Ascending aorta (tissue), 2 donors: ENCODE measurements around the gene B3GALT6. TPM values are rescaled to one million over a fixed set of nuclear protein-coding genes. Genes with fewer than 3 reads are reported as not detected.

Experiments
- DNase-seq, 2 donors: peaks; one replicate each; pipeline ENCODE4 v3.0.0-alpha.2; 2019; ENCODE audit warnings: low spot score in 2 of 2
- H3K27ac ChIP-seq, 2 donors: fragments of 200-600 bp; sonication (generic); one replicate each; pipeline ENCODE4 v1.5.1; 2016 to 2017; ENCODE audit warnings: mild to moderate bottlenecking in 1 of 2
- H3K27me3 ChIP-seq: fragments of 200-600 bp; sonication (generic); one replicate; pipeline ENCODE4 v1.5.1; 2017
- H3K36me3 ChIP-seq, 2 donors: fragments of 200-600 bp; sonication (generic); one replicate each; pipeline ENCODE4 v1.5.1; 2016
- H3K4me1 ChIP-seq, 2 donors: fragments of 200-600 bp; sonication (generic); one replicate each; pipeline ENCODE4 v1.5.1; 2016 to 2017; ENCODE audit warnings: mild to moderate bottlenecking in 1 of 2
- H3K4me3 ChIP-seq, 2 donors: fragments of 200-600 bp; sonication (generic); one replicate each; pipeline ENCODE4 v1.5.1; 2016 to 2017; ENCODE audit warnings: mild to moderate bottlenecking in 1 of 2
- H3K9me3 ChIP-seq, 2 donors: fragments of 200-600 bp; sonication (generic); one replicate each; pipeline ENCODE4 v1.5.1; 2016
- intact Hi-C: fragments of 100-400 bp; cut with DNase I; formaldehyde crosslinking; loops from one replicate; pipeline ENCODE4 v1.15.1; 2023
- total RNA-seq: library from RNA; depleted of rRNA; stranded (reverse); fragments of >200 nt; gene quantifications from one replicate; pipeline ENCODE4 v1.1.0, GENCODE V29; 2016
- TF ChIP-seq, protein P1 (sequence below), 3 experiments: fragments of 200-600 bp in 2 of 3; fragments of 450-650 bp in 1 of 3; sonication (generic) in 2 of 3; IDR thresholded peaks; one replicate each; pipeline ENCODE4 v1.5.1; 2016 to 2019; ENCODE audit warnings: antibody characterized with exemption in 3 of 3, mild to moderate bottlenecking in 1 of 3, moderate library complexity in 1 of 3

The B3GALT6 gene
- total RNA-seq, 1 donor from 2014 or later, result 94.9 TPM

DNA sequence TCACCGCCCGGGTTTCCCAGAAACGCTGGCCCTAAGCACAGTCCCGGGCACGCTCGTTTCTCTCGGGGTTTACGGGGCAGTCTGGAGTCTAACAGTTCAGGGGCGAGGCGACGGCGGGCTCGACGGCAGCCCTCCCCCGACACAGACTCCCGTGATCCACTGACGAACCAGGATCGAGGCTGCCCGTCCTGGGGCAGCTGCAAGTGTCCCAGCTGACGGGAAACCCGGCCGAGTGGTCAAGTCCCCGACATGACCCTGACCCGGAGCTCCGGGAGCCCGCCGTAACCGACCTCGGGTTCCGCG lies 41.1 kb downstream of the B3GALT6 start:
- intact Hi-C loops, result loop anchor here (1.0 to 2.0 kb wide), 4 partner anchors 40 to 157 kb away; partner anchors contain the start of genes AURKAIP1, B3GALT6, C1orf159 and MRPL20
- peak overlapping the region; percentile 67 to 74 for H3K27ac ChIP-seq

DNA sequence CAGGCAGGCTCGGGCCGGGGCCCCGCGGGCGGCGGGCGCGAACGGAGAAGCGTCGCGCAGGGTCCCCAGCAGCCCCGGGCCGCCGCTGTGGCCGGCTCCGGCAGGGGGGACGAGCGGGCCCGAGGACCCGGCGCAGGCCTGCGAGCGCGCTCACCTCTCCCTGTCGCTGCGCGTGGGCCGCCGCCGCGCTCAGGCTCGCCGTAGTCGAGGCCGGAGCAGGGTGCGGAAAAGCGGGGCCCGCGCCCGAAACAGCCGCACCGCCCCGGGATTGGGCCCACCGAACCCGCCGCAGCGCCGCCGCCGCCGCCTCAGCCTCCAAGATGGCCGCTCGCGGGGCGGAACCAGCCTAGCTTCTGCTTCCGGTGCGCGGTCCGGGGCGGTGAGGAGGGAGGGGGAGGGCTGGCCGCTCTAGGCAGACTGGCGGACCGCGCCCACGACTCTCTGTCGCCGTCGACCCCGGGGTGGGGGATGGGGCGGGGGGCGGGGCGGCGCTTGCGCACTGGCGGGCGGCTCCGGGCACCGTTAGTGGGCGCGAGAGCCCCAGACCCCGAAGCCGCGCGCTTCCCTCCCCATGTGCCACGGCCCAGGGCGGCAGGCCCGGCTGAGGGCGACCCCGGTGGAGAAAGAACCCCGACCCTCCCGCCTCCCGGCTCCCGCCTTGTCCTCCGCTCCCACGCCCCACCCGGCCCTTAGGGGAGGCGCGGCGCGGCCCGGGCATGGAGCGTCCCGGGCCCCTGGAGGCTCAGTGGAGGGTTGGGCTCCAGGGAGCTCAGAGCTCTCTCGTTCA lies 41.7 kb downstream of the B3GALT6 start, which contains the start of gene UBE2J2:
Gene UBE2J2 (minus strand): TSS at position 343 of the 787 bp plus-strand sequence. CDS start 5,862 bp downstream, outside the sequence.
- intact Hi-C loops, result loop anchor here (1.0 to 2.0 kb wide), 5 partner anchors 31 to 157 kb away; partner anchors contain the start of genes AURKAIP1, B3GALT6, C1orf159 and MRPL20
- DNase-seq, result peak; percentile 79 to 97
- H3K4me1 ChIP-seq, result peaks cover 29 to 39% of the 10 kb centered on the region in 2 donors

More for the DNA sequence above, 41.1 kb downstream of the B3GALT6 start:
- H3K4me1 ChIP-seq, result peaks cover 29 to 39% of the 10 kb centered on the region in 2 donors
- peak in 1 of 2 donors; percentile 61 for DNase-seq
- H3K36me3 ChIP-seq, result no peaks in the 10 kb centered on the region
- no peaks in the 10 kb centered on the region for H3K9me3 ChIP-seq
- peak overlapping the region; percentile 97 to 98 for H3K4me3 ChIP-seq
- no peaks in the 10 kb centered on the region for H3K27me3 ChIP-seq
- TF ChIP-seq, protein P1, sequence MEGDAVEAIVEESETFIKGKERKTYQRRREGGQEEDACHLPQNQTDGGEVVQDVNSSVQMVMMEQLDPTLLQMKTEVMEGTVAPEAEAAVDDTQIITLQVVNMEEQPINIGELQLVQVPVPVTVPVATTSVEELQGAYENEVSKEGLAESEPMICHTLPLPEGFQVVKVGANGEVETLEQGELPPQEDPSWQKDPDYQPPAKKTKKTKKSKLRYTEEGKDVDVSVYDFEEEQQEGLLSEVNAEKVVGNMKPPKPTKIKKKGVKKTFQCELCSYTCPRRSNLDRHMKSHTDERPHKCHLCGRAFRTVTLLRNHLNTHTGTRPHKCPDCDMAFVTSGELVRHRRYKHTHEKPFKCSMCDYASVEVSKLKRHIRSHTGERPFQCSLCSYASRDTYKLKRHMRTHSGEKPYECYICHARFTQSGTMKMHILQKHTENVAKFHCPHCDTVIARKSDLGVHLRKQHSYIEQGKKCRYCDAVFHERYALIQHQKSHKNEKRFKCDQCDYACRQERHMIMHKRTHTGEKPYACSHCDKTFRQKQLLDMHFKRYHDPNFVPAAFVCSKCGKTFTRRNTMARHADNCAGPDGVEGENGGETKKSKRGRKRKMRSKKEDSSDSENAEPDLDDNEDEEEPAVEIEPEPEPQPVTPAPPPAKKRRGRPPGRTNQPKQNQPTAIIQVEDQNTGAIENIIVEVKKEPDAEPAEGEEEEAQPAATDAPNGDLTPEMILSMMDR (IDR thresholded peaks at IDR 0.05), result no peak

DNA sequence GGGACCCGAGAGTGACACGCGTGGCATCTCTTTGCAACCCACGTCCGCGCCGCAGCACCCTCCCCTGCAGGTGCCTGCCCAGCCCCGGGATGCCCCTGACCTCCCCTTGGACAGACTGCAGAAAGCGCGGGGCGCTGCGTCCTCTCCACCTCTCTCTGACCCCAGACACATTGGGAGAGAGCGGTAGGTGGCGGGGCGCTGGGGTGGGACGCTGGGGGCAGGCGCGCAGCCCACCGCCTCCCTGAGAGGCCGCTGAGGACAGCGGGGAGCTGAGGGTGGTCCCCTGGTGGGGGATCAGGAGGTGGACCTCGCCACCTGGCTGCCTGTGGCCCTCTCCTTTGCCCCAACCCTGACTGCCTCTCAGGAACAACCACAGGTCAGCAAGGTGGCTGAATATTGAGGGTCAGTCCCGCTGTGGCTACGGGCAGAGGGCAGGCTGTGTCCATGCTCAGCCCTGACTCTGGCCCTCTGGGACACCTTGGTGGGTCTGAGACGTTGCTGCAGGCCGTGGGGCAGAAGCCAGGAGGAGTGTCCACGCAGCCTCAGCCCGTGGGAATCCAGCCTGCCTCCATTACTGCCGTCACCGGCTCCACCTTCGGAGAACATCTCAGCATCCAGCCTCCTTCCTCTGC lies 42.4 kb downstream of the B3GALT6 start:
- Histone ChIP-seq H3K36me3 (no peaks in the 10 kb centered on the region), H3K4me3 (peak overlapping the region; percentile 97 to 98), H3K9me3 (no peaks in the 10 kb centered on the region), H3K4me1 (peaks cover 29 to 39% of the 10 kb centered on the region in 2 donors), H3K27ac (peak overlapping the region; percentile 67 to 76), H3K27me3 (no peaks in the 10 kb centered on the region)
- TF ChIP-seq, protein P1 (IDR thresholded peaks at IDR 0.05), result no peak
- intact Hi-C loops, result loop anchor here (2.0 kb wide), 1 partner anchor 30 kb away; no protein-coding TSS in a partner anchor
- DNase-seq, result peak in 1 of 2 donors; percentile 59

More for the DNA sequence above, 41.7 kb downstream of the B3GALT6 start, which contains the start of gene UBE2J2:
- Histone ChIP-seq H3K4me3 (peak within 1 kb of the TSS; percentile 97 to 98), H3K9me3 (no peaks in the 10 kb centered on the region), H3K27ac (peak within 1 kb of the TSS; percentile 67 to 76), H3K36me3 (no peaks in the 10 kb centered on the region), H3K27me3 (no peaks in the 10 kb centered on the region)
- TF ChIP-seq, protein P1 (IDR thresholded peaks at IDR 0.05), result peak in 1 of 3 experiments; percentile 12

DNA sequence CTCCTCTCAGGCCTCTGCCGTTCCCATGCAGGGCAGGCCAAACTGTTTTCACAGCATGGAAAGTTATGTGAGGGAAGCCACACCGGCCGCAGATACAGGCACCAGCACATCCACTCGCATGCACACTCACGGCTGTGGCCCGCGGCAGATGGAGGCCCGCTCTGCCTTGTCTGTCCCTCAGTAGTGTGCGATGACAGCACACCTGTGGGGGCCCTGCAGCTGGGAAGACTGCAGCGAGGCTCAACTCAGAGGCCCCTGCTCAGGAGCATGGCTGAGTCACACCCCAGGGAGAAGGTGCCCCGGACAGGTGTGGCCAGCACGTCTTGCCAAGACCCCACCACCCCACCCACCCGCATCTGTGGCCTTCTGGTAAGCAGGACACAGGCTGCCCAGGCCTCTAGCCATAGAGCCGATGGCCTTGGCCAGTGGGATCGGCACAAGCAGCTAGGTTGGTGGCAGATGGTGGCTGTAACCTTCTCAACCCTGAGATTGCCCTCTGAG lies 42.9 kb downstream of the B3GALT6 start:
- intact Hi-C loops, result loop anchor here (2.0 kb wide), 1 partner anchor 30 kb away; no protein-coding TSS in a partner anchor

DNA sequence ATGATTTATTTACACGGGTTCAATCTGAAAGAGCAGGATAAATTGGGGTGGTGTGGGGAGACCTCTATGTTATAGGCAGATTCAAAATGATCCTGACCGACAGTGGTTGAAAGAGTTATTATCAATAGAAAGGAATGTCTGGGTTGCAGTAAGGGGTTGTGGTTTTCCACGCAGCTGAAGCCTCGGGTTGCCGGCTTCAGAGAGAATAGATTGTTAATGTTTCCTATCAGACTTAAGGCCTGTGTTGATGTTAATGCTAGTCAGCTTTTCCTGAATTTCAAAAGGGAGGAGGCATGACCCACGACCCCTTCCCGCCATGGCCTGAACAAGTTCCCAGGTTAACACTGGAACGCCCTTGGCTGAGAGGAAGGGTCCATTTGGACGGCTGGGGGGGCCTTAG lies 43.8 kb downstream of the B3GALT6 start:
- no peak for DNase-seq
- TF ChIP-seq, protein P1 (IDR thresholded peaks at IDR 0.05), result no peak
- Histone ChIP-seq H3K36me3 (no peaks in the 10 kb centered on the region), H3K4me3 (no peak overlapping the region), H3K27me3 (no peaks in the 10 kb centered on the region), H3K9me3 (no peaks in the 10 kb centered on the region), H3K27ac (no peak overlapping the region), H3K4me1 (peaks cover 26 to 29% of the 10 kb centered on the region in 2 donors)
- intact Hi-C loops, result loop anchor here (2.0 kb wide), 1 partner anchor 29 kb away; no protein-coding TSS in a partner anchor

More for the DNA sequence above, 42.9 kb downstream of the B3GALT6 start:
- DNase-seq, result no peak
- TF ChIP-seq, protein P1 (IDR thresholded peaks at IDR 0.05), result no peak
- Histone ChIP-seq H3K9me3 (no peaks in the 10 kb centered on the region), H3K4me1 (peaks cover 29 to 38% of the 10 kb centered on the region in 2 donors), H3K27ac (no peak overlapping the region), H3K36me3 (no peaks in the 10 kb centered on the region), H3K27me3 (no peaks in the 10 kb centered on the region), H3K4me3 (peak overlapping the region in 1 of 2 donors; percentile 97)
